PC-3 (cell line): ENCODE measurements around the gene SLC25A21. TPM values are rescaled to one million over a fixed set of nuclear protein-coding genes. Genes with fewer than 3 reads are reported as not detected.

ENCODE experiments used
- ATAC-seq: fragments of 200-7000 bp; cut with Tn5 transposase; 2 replicates; pipeline ENCODE4 v1.9.1; 2020; ENCODE audit warnings: mild to moderate bottlenecking, moderate library complexity
- BruUV-seq: library from RNA; stranded (reverse); fragments of 400-500 nt; replicated peaks from 2 replicates; lab custom pipeline; 2021; lab: Mats Ljungman, UMichigan
- CTCF ChIA-PET: fragments of 300-600 bp; sonication (Branson Sonifier 250); formaldehyde crosslinking; loops from one replicate; lab custom pipeline; 2022; ENCODE audit warnings: antibody characterized with exemption; lab: Charles Lee
- POLR2A ChIA-PET: fragments of 300-600 bp; sonication (Branson Sonifier 250); formaldehyde crosslinking; loops from one replicate; lab custom pipeline; 2022; ENCODE audit warnings: antibody characterized with exemption; ENCODE audit not compliant: unreplicated experiment; lab: Charles Lee
- DNase-seq: peaks from one replicate; pipeline ENCODE4 v3.0.0-alpha.2; 2015
- H2AFZ ChIP-seq: fragments of 300-600 bp; sonication (generic); 2 replicates; pipeline ENCODE4 v1.6.0; 2016; ENCODE audit warnings: antibody characterized with exemption, low read length
- H3F3A ChIP-seq: fragments of 300-600 bp; sonication (generic); one replicate; pipeline ENCODE4 v1.6.0; 2017; ENCODE audit warnings: antibody characterized with exemption, low read length, control low read depth, mild to moderate bottlenecking; ENCODE audit not compliant: unreplicated experiment
- H3K27ac ChIP-seq: fragments of 300-600 bp; sonication (generic); 2 replicates; pipeline ENCODE4 v1.5.1; 2016; ENCODE audit warnings: mild to moderate bottlenecking, low read length
- H3K27me3 ChIP-seq: fragments of 300-600 bp; sonication (generic); 2 replicates; pipeline ENCODE4 v1.6.1; 2016; ENCODE audit warnings: low read length, mixed read lengths
- H3K36me3 ChIP-seq: fragments of 300-600 bp; sonication (generic); 2 replicates; pipeline ENCODE4 v1.6.1; 2016; ENCODE audit warnings: low read depth, mixed run types, low read length, mixed read lengths
- H3K4me1 ChIP-seq: fragments of 300-600 bp; sonication (generic); 2 replicates; pipeline ENCODE4 v1.5.1; 2016; ENCODE audit warnings: low read length; ENCODE audit not compliant: insufficient read depth
- H3K4me2 ChIP-seq: fragments of 300-600 bp; sonication (generic); 2 replicates; pipeline ENCODE4 v1.6.0; 2016; ENCODE audit warnings: low read length
- H3K4me3 ChIP-seq: fragments of 300-600 bp; sonication (generic); 2 replicates; pipeline ENCODE4 v1.5.1; 2016; ENCODE audit warnings: mild to moderate bottlenecking, low read length, mixed read lengths
- H3K79me2 ChIP-seq: fragments of 300-600 bp; sonication (generic); 2 replicates; pipeline ENCODE4 v1.6.1; 2017; ENCODE audit warnings: low read length, mixed read lengths
- H3K9ac ChIP-seq: fragments of 300-600 bp; sonication (generic); 2 replicates; pipeline ENCODE4 v1.6.0; 2016; ENCODE audit warnings: mild to moderate bottlenecking, low read length
- H3K9me2 ChIP-seq: fragments of 300-600 bp; sonication (generic); replicated peaks from 2 replicates; pipeline ENCODE4 v1.6.1; 2016; ENCODE audit warnings: mixed run types, low read length, mixed read lengths
- H3K9me3 ChIP-seq: fragments of 300-600 bp; sonication (generic); 2 replicates; pipeline ENCODE4 v1.6.1; 2016; ENCODE audit warnings: low read length, mixed read lengths
- H4K20me1 ChIP-seq: fragments of 300-600 bp; sonication (generic); 2 replicates; pipeline ENCODE4 v1.6.1; 2016; ENCODE audit warnings: low read length, mixed read lengths
- EZH2 ChIP-seq: fragments of 300-600 bp; sonication (generic); IDR thresholded peaks from one replicate; pipeline ENCODE4 v1.6.1; 2017; ENCODE audit warnings: antibody characterized with exemption, mild to moderate bottlenecking, low read length; ENCODE audit not compliant: unreplicated experiment
- EZH2phosphoT487 ChIP-seq: fragments of 300-600 bp; sonication (generic); IDR thresholded peaks from 2 replicates; pipeline ENCODE4 v1.6.1; 2018; ENCODE audit warnings: mild to moderate bottlenecking, antibody characterized with exemption, low read length, borderline replicate concordance
- intact Hi-C: fragments of 100-400 bp; cut with micrococcal nuclease; formaldehyde crosslinking; loops from 2 replicates; pipeline ENCODE4 v1.9.0; 2023
- total RNA-seq: library from RNA; depleted of rRNA; stranded (reverse); fragments of >200 nt; gene quantifications from 2 replicates; pipeline ENCODE4 v1.2.3, GENCODE V29; 2014
- TF ChIP-seq, protein P1 (sequence below): fragments of 300-600 bp; sonication (generic); conservative IDR thresholded peaks from 2 replicates; pipeline ENCODE4 v1.5.1; 2017; ENCODE audit warnings: antibody characterized with exemption, low read depth, mild to moderate bottlenecking, low read length

SLC25A21 gene
- total RNA-seq, 1 experiment from 2014 or later, result 0.87 TPM

GRCh38 chr14:36944307-36945010, 227.9 kb downstream of the SLC25A21 start:
- ChIA-PET POLR2A (interaction anchor here (0.6 kb wide), 1 partner anchor 282 kb away, joined by 5 read pairs; no protein-coding TSS in a partner anchor), CTCF (interaction anchor here (1.5 kb wide), 1 partner anchor 173 kb away, joined by 8 read pairs; no protein-coding TSS in a partner anchor)
- intact Hi-C loops, result loop anchor here (1.0 to 10.0 kb wide), 3 partner anchors 30 to 290 kb away; no protein-coding TSS in a partner anchor
- H2AFZ ChIP-seq, result 0 out of 2 replicates have a peak overlapping the region, but pooled peaks have one; percentile 12
- H3K9ac ChIP-seq, result peak overlapping the region; percentile 40; the same call in 1 of the 2 replicates
- no peaks in the 10 kb centered on the region for H3K27me3 ChIP-seq
- DNase-seq (peak; percentile 79), ATAC-seq (peak; percentile 57)
- H3K4me2 ChIP-seq, result peak overlapping the region; percentile 50
- no peaks in the 10 kb centered on the region for H3K9me3 ChIP-seq
- H3K4me3 ChIP-seq, result peak overlapping the region; percentile 11; the same call in 1 of the 2 replicates
- TF ChIP-seq EZH2, result no peak
- TF ChIP-seq, protein P1, sequence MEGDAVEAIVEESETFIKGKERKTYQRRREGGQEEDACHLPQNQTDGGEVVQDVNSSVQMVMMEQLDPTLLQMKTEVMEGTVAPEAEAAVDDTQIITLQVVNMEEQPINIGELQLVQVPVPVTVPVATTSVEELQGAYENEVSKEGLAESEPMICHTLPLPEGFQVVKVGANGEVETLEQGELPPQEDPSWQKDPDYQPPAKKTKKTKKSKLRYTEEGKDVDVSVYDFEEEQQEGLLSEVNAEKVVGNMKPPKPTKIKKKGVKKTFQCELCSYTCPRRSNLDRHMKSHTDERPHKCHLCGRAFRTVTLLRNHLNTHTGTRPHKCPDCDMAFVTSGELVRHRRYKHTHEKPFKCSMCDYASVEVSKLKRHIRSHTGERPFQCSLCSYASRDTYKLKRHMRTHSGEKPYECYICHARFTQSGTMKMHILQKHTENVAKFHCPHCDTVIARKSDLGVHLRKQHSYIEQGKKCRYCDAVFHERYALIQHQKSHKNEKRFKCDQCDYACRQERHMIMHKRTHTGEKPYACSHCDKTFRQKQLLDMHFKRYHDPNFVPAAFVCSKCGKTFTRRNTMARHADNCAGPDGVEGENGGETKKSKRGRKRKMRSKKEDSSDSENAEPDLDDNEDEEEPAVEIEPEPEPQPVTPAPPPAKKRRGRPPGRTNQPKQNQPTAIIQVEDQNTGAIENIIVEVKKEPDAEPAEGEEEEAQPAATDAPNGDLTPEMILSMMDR, result no peak
- TF ChIP-seq EZH2phosphoT487, result no peak
- H3K36me3 ChIP-seq, result no peaks in the 10 kb centered on the region
- peaks cover 55% of the 10 kb centered on the region for H3K4me1 ChIP-seq
- peaks cover 7% of the 10 kb centered on the region for H3F3A ChIP-seq
- H3K9me2 ChIP-seq, result no peaks in the 10 kb centered on the region
- H3K79me2 ChIP-seq, result no peaks in the 10 kb centered on the region
- no peaks in the 10 kb centered on the region for H4K20me1 ChIP-seq
- TSS peak; percentile 59 for BruUV-seq
- H3K27ac ChIP-seq, result peak overlapping the region; percentile 89

GRCh38 chr14:36942522-36943245, 229.7 kb downstream of the SLC25A21 start:
- CTCF ChIA-PET, result interaction anchor here (0.7 to 2.1 kb wide), 14 partner anchors 9 to 389 kb away, joined by 3 to 29 read pairs (median 4); partner anchors contain the start of gene PAX9
- BruUV-seq, result no TSS peak
- Histone ChIP-seq H3K9me3 (no peaks in the 10 kb centered on the region), H4K20me1 (no peaks in the 10 kb centered on the region), H3K4me2 (peak overlapping the region; percentile 48), H3K4me3 (no peak overlapping the region), H3K79me2 (no peaks in the 10 kb centered on the region), H3F3A (peaks cover 7% of the 10 kb centered on the region), H2AFZ (peak overlapping the region; percentile 19; the same call in 1 of the 2 replicates), H3K27me3 (no peaks in the 10 kb centered on the region), H3K4me1 (peaks cover 47% of the 10 kb centered on the region), H3K9me2 (no peaks in the 10 kb centered on the region), H3K9ac (0 out of 2 replicates have a peak overlapping the region, but pooled peaks have one; percentile 8), H3K27ac (peak overlapping the region; percentile 89), H3K36me3 (no peaks in the 10 kb centered on the region)
- ATAC-seq (peak; percentile 68), DNase-seq (peak; percentile 83)
- TF ChIP-seq EZH2phosphoT487 (no peak), EZH2 (no peak)
- TF ChIP-seq, protein P1, result peak; percentile 22; the same call in 1 of the 2 replicates
- intact Hi-C loops, result loop anchor here (1.0 to 10.0 kb wide), 12 partner anchors 40 to 386 kb away; no protein-coding TSS in a partner anchor
- POLR2A ChIA-PET, result interaction anchor here (0.6 to 1.2 kb wide), 3 partner anchors 175 to 1175 kb away, joined by 3 to 4 read pairs (median 4); no protein-coding TSS in a partner anchor
